G401 (cell line): ENCODE measurements around the gene SP6. TPM values are rescaled to one million over a fixed set of nuclear protein-coding genes. Genes with fewer than 3 reads are reported as not detected.

ENCODE experiments used
- DNase-seq: peaks from one replicate; pipeline ENCODE4 v3.0.0-alpha.2; 2015; ENCODE audit warnings: low spot score
- in situ Hi-C: cut with HindIII; loops from 2 replicates; pipeline ENCODE4 v1.10.0; 2016; ENCODE audit warnings: low sequenced_read_pairs, mixed read lengths
- total RNA-seq: library from RNA; depleted of rRNA; stranded (reverse); fragments of >200 nt; shearing (Covaris generic); gene quantifications from 2 replicates; pipeline ENCODE4 v1.2.3, GENCODE V29; 2014

The SP6 gene
- total RNA-seq, 1 experiment from 2014 or later, result 8.5 TPM

DNA sequence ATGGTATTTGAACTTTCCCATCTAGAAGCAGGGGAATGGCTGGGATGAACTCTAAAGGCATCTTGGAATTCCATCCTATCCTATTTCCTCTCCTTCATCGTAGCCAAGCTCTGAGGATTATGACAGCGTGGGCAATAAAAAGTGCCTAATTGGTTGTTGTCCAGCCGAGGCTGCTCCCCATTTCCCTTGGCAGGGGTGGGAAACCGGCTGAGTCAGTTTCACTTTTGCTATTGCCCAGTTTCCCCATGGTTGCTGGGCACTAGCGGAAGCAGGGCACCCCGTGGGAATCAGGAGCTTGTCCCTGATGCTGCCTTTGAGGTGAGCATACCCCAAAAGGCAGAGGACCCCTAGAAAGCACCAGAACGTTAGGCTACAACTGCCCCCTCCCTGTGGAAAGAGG is 31.3 kb upstream of the SP6 start:
- DNase-seq, result no peak
- in situ Hi-C loops, result no loop called here

DNA sequence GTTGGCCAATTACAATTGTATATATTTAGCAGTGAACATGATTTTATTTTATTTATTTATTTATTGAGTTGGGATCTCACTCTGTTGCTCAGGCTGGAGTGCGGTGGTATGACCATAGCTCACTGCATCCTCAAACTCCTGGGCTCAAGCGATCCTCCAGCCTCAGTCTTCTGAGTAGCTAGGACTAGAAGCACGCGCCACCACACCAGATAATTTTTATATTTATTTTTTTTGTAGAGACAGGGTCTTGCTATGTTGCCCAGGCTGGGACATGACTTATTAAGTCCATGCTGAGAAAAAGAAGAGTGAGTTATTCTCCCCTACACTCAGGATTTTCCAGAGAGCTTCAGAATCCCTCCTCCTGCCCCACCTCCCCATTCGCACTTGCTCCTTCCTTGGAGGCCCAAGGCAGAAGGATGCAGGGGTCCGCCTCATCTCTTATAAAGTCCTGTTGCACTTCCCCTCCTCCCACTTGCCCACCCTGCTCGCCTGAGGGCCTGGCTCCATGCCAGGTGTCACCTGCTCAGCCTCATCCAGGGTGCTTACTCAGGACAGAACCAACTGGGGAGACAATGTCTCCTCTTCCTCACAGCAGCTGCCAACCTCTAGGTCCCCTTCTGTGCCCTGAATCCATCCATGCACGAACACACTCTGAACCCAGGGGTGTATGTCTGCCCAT is 29.0 kb upstream of the SP6 start:
- in situ Hi-C loops, result no loop called here
- DNase-seq, result no peak

DNA sequence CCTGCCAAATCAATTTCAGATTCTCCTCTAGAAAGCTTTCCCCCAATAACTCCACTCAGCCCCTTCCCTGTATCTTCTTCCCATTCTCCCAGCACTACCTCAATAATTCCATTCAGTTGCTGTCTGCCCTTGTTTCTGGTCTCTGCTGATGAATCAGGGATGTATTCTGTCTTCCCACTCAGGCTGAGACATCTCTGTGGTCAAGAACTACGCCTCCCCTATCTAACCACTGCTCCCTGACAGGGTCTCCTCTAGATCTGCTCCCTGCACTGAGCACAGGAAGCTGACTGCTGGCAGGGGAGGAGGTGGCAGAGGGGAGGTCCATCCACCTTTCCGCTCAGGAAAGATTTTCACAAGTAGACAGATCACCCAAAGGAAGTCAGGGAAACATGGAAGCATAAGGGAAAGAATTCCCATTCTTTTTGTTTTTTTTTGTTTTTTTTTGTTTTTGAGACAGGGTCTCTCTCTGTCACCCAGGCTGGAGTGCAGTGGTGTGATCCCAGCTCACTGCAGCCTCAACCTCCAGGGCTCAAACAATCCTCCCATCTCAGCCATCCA is 28.1 kb upstream of the SP6 start:
- in situ Hi-C loops, result no loop called here
- DNase-seq, result no peak

DNA sequence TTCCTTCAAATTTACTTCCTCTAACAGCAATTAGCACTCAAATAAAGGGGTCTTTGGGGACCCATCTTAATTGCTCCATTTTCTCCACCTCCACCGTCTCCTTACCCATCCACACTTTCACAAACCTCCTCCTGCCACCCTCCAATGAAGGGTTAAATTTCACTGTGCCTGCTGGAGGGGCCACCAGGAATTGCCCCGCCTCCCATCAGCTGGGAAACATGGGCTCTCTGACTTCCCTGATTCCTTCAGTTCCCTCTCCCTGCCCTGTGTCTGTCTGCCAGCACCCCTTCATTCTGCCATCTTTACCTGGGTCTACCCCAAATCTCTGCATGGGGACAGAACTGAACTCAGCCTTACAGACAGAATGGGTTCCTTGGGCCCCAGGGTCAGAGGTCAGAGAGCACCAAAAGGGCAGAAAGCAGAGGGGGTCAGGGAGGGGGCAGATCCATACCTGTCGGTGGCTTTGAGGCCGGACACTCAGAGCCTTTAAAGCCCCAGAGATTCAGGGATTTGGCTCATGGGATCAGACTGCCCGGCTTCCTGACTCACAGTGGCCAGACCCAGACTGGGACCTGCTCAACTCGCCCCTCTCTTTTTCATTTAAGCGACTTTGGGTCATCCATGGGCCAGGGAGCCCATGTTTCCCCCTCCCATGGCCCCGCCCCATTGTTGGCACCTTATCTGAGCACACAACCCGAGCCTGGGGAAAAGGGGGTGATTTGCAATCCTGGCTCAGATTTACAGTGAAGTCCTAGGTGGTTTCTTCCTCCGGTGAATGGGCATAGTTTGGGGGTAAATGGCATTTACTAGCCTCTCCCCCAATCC is 27.5 kb upstream of the SP6 start:
- in situ Hi-C loops, result no loop called here
- DNase-seq, result no peak

DNA sequence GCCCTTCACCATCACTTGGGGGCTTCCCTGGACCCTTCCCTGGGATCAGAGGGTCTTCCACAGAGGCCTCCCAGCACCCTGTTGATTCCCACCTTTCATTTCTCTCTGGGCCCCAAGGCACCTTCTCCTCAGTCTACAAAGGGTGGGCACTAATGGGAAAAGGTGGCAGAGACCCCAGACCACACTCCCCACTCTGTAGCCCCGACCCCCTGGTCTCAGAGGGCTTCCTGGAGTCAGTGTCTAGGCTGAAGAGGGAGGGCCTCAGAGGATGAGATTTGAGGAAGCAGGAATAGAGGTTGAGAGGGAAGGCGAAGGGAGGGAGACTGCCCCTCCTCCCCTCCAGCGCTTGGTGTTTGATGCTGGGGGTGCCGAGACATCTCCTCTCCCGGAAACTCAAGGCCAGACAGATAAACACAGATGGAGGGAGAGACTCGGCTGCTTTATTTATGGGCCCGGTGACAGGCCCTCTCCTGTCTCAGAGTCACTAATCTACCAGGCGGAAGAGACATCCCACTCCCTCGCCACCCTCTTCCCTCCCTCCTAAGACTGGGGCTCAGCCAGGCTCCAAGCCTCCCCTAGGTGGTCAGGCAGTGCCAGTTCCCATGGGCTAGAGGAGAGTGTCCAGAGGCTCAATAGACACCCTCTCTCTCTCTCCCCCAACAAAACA is 26.5 kb upstream of the SP6 start:
- in situ Hi-C loops, result no loop called here
- DNase-seq, result no peak

DNA sequence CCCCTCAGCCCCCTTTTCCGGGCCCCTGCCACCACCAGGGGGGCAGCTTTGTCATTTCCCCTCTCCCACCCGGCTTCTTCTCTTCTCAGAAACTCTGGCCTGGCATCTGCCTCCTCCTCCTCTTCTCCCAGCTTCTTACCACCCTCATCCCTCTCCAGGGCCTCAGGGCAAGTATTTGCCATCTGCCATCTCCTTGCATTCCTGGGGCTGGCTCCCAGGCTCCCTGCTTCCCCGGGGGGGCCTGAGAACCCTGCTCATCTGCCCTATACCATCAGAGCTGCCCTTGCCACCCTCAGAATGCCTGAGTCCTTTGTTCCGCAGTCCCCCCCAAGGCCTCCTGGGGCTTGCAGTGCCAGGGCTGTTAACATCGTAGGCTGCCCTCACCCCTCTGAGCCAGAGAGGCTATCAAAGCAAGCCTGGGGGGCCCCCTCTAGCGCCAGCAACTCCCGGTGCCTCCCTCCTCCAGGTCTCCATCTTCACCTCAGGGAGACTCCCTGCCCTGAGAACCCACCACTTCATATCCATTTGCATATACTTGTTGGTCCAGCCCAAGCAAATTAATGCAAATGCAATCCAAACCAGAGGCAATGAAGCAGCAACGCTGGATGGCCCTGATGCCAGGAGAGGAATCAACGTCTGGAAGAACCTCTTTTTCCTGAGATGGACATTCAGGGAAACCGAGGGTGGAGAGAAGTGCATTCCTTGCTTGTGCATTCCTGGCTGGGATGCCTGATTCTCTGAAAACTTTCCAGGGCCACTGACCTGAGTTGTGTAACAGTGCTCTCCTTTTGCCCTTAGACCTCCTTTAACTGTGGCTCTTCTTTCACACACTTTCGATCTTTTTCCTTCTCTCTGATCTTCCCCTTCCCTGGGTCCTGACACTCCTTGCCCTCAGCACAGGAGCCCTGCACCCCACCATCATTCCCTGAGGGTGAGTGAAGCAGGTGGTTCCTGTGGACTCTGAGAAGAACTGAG is 24.3 kb upstream of the SP6 start:
- no peak for DNase-seq
- in situ Hi-C loops, result no loop called here

DNA sequence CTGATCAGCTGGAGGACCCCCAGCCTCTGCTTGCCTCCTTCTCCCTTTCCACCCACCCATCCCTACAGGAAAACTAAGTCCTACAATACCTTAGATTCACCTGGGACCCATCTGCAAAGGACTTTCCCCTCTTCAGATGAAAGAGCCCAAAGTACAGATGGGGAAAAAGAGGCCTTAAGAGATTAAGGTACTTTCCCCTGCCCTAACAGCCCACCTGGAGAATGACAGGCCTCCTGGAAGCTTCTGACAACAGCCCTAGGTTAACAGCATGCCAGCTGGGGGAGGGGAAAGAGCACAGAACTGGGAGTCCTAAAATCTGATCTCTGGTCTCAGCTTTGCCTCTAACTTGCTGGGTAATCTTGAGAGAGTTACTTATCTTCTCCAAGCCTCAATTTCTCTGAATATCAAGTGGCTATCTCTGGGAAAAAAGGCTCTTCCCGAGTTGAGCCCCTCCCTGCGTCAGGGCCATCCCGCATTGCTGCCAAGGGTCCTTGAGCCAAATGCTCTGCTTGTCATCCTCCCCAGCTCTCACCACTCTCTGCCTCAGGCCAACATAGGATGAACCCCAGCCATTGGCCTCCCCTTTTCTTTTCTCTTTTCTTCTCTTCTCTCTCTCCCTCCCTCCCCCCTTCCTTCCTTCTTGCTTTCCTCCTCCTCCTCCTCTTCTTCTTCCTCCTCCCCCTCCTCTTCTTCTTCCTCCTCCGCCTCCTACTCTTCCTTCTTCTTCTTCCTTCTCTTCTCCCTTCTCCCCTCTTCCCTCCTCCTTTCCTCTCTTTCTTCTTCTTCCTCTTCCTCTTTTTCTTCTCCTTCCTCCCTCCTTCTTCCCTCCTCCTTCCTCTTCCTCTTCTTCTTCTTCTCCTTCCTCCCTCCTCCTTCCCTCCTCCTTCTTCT is 22.5 kb upstream of the SP6 start:
- no peak for DNase-seq
- in situ Hi-C loops, result no loop called here

DNA sequence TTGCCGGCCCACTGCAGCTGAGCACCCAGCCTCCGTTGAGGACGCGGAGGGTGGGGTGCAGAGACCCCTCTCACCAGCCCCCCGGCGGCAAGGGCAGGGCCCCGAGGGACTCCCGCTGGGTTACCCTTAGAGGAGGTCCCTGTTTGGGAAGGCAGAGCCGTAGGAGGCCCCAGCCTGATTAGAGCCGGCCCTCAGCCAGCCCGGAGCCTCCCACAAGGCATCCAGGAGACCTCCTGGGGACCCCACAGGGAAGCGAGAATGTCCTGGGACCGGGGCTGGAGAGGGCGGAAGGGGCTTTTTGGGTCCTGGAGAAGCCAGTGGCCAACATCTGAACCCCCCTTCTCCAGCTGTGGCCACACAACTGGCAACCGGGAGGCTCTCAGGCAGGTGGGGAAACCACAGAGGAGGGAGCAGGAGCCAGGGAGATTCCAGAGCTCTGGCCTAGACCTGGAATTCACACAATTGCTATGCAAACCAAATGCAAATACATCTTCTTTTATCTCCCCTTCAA is 21.7 kb upstream of the SP6 start:
- DNase-seq, result no peak
- in situ Hi-C loops, result no loop called here

DNA sequence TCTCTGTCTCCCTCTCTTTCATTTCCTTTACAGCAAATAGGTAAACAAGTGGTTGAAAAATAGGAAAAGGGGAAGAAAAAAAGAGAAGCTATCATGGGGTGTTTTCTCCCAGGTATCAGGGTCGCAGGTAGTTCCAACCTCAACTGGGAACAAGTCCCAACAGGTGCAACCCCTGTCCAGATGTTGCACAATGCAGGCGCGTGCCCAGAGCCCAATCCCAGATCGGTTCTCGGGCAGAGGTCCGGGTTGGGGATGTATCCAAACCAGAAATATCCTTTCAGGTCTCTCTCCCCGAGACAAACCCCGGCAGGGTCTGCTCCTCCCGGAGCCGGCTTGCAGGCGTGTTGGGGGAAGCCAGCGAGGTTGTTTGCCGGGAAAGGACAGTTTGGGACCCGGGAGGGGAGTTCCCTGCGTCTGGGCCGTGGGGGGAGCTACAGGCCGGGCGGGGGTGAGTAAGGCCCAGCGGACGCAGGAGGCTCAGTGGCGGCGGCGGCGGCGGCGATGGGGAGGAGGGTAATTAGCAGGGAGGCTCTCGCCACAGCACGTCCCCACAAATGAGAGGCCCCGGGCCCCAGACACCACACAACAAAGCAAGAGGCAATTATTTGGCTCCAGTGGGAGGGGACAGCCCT is 21.2 kb upstream of the SP6 start:
- in situ Hi-C loops, result no loop called here
- no peak for DNase-seq

DNA sequence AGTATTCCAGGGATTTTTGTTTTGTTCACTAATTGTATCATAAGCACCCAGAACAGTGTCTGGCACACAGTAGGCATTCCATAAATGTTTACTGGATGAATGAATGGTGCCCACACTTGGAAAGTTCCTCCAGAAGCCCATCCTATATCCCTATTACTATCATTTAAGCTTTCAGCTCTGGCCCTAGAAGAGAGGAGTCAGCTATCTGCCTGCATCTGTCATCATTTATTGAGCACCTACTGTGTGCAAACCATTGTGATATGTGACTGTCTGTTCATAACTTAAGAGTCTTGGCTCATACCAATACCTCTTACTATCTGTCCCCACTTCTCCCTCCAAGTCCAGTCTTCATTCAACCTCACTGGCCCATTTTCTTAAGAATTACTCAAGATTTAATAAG is 20.1 kb upstream of the SP6 start:
- DNase-seq, result no peak
- in situ Hi-C loops, result no loop called here

DNA sequence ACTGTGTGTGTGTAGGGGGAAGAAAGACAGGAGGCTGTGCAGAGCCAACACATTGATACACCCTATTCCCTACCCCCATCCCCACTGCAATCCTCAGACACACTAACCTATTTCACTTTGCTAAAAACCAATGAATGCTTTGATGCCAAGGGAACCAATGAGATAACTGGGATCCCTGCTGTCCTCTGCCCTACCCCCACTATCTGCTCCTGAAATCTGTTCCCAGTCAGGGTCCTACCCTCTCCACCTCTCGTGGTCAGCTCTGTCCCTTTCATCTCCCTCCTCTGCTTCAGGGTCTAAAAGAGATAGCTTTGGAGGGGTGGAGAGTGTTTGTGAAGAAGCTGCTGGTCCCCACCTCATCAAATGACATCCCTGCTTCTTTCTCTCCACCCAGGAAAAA is 19.1 kb upstream of the SP6 start:
- no peak for DNase-seq
- in situ Hi-C loops, result no loop called here

DNA sequence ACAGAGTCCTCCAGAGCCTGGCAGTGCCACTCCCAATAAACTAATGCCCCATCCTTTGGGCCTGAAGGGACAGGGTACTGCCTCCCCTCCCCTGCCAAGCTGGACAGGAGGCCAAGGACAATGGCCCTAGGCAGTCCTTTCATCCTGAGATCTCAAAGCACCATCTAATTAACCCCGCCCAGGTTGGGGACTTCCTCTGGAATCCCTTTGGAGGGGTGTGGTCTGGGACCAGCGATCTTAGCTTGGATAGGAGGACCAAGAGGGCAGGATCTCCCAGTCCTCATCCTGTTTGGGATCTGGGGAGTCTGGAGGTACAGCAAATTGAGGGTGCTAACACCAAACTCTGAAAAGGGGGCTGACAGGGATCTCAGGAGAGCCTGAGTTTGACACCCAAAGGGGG is 18.2 kb upstream of the SP6 start:
- in situ Hi-C loops, result no loop called here
- no peak for DNase-seq

DNA sequence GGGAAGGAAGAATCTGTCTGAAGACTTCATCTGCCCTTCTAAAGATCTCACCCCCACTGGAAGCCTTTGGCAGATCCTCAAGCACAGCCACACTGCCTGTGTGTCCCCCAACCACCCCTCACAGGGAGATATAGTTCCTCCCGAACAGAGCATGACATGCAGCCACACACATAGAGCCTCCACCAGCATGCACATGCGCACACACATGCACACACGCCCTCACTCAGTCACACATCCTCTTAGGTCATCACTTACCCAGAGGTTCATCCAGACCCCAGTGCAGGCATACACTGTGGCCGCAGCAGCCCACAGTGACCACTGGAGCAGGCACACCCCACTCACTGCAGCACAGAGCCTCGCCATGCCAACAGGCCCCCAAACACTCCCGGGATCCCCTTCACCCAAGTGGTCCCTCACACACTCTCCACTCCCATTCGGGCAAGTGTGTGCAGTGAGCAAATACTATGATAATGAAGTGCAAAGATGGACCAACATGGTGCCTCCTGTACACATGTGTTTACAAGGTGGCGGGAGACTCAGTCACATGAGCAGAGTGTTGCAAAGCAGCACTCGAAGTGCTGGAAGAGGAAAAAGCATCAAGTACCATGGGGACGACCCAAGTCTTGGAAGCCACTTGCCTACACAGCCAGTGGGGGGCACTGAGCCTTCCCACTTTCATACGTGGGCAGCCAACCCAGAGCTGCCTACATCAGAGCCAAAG is 17.0 kb upstream of the SP6 start:
- no peak for DNase-seq
- in situ Hi-C loops, result no loop called here

DNA sequence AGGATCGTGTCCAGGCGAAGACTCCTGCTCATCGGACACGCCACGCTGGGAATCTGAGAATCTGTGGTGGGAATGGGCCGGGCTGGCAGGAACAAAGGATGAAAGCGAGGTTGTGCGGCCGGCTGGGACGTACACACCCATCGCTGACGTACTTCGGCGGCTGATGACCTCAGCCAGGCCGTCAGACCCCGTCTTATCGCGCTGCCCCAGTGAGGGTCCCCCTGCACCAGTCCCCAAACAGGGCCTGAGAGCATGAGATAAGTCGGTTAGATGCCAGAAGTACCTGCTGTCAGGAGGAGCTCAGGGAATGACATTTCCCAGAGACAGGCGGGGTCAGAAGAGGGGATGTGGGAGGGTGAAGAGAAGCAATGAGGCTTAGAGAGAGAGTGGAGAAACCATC is 16.0 kb upstream of the SP6 start:
- in situ Hi-C loops, result no loop called here
- no peak for DNase-seq

DNA sequence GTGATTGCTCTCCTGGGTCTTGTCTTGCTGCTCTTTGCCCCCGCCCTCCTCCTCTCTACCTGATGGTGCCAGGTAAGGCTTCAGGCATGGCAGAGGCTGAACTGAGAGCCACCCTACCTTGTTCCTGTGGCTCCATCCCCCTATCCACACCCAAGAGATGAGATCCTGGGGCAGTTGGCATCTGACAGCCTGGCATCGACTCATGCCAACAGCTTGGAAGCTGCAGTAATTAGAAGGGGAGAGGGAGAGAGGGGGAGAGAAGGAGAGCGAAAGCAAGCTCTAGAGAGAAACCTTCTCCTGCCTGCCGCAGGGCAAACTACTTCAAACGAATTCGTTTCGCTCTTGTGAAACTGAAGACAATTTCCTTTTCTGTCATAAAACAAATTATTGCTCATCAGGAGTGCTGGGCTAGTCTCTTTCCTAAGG is 13.8 kb upstream of the SP6 start:
- in situ Hi-C loops, result no loop called here
- DNase-seq, result no peak

DNA sequence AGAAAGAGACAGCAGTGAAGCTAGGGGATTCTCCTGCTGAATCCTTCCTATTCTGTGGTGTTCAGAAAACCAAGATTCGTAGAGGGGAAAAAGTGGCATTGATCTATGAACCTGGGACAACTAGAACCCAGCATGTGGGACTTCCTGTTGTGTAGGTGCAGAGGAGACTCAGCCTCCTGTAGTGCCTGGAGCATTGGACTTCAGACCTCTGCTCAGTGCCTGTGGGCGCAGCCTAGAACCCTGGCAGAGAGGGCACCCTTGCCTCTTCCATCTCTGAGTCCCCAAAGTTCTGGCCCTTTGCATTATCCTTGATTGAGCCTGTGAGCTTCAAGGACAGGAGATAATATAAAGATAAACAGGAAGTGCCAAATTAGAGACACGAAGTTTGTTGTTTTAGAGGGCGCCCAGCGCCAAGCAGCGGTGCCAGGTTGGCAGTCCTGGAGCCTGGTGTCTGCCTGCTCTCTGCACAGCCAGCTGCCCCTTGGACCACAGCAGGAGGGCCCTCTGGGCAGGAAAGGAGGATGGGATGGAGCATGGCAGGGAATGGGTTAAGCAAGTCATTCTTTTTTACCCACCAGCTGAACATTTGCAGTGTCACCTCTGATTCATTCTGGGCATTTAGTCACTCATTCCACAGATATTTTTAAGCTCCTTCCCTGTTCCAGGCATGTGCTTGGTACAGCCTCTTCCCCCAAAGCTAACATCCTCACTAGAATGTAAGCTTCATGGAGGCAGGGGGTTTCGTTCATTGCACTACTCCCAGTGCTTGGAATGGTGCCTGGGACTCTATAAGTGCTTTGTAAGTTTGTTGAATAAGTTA is 11.9 kb upstream of the SP6 start:
- in situ Hi-C loops, result no loop called here
- DNase-seq, result no peak
